GM12891 (cell line): ENCODE results near the gene PRELID1.

ENCODE experiments used
- PAX5 ChIP-seq: IDR thresholded peaks from 2 replicates; pipeline ENCODE4 v1.6.1; 2011; ENCODE audit warnings: low read length, moderate library complexity, mild to moderate bottlenecking; ENCODE audit not compliant: insufficient read depth, severe bottlenecking
- POLR2A ChIP-seq: IDR thresholded peaks from 2 replicates; pipeline ENCODE4 v1.6.1; 2011; ENCODE audit warnings: low read depth, low read length, control low read depth
- SPI1 ChIP-seq: IDR thresholded peaks from 2 replicates; pipeline ENCODE4 v1.6.1; 2011; ENCODE audit warnings: low read depth, low read length, control low read depth
- TAF1 ChIP-seq: IDR thresholded peaks from 2 replicates; pipeline ENCODE4 v1.6.1; 2011; ENCODE audit warnings: low read depth, low read length, control low read depth

DNA sequence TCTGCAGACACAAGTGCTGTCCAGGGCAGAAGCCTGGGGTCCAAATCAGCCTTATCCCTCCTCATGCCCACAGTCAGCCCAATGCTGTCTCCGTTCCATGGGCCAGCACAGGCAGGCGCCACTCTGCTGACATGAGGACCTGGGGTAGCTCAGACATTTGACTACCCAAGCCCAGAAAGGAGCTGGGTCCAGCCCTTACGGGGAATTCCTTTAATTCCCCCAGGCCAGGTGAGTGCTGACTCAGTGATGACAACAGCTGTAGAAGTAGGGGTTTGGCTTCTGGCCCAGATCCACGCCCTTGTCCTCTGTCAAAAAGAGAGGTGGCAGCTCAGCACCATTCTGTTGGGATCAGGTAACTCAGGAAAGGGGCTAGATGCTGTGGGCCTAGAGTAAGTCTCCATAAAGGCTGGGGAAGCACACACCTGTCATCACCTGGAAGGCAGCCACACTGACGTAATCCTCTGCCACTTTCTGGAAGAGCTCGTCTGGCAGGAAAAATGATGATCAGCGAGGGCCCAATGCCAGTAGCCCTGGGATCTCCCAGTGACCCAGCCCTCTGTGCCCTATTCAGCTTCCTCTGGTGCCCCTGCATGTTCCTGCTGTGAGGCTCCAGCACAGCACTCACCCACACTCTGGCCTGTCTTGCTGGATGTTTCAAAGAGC is 2.0 kb upstream of the PRELID1 start:
- TF ChIP-seq POLR2A (no peak), TAF1 (no peak), SPI1 (no peak), PAX5 (no peak)
